T-helper 22 cell (primary cell): ENCODE results near the gene CCR5AS.
"Not testable (repeated sequence)": the region's sequence is repeated elsewhere in the genome, so short reads cannot be mapped to it uniquely, and the experiment has no call there.

Experiments used
- DNase-seq: peaks from one replicate; pipeline ENCODE4 v3.0.0-alpha.2; 2020; ENCODE audit warnings: low read depth

CCR5AS gene

DNA sequence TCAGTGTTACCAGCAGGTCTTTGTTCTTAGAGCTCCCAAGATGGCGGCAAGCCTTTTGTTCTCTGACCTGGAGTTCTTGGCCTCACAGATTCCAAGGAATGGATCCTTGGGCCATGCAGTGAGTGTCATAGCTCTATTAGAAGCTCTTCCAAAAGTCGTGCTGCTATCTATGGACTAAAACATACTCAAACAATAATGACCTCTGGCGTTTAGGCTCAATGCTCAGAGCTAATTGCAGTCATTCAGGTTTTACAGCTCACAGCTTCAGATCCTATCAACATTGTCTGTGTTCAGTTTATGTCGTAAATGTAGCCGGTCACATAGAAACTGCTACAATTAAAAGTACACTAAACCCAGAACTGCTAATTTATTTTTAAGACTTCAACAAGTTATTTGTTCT lies 22.4 kb upstream of the CCR5AS start:
- no peak for DNase-seq

DNA sequence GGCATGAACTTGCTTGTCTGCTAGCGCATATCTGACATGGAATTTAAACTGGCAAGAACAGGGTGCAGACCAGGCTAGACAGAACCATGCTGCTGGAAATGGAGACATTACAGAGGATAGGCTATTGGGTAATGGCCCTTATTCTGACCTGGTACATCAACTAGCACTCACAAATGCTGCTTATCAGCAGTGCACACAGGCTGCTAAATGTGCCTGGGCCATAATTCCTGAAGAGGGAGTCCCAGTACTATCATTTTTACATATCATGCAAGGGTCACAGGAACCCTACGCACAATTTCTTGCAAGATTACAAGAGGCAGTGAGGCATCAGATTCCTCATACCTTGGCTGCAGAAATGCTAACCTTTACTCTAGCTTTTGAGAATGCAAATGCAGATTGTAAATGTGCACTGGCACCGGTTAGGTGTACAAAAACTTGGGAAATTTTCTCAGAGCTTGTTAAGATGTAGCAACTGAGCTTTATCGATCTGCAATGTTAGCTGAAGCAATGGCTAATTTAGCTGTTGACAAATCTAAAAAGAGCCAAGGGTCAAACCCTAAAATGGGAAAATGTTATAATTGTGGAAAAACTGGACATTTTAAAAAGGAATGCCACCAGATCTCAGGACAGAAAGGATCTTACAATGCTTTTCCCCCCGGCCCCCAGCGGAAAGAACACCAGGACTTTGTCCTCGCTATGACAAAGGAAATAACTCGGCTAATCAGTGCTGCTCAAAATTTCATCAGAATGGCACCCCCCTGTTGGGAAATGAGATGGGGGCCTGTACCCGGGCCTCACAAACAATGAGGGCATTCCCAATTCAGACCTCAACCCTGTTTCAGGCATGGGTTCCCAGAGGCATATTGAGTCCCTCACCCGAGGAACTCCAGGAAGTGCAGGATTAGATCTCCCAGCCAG lies 21.3 kb upstream of the CCR5AS start:
- DNase-seq: no peak

DNA sequence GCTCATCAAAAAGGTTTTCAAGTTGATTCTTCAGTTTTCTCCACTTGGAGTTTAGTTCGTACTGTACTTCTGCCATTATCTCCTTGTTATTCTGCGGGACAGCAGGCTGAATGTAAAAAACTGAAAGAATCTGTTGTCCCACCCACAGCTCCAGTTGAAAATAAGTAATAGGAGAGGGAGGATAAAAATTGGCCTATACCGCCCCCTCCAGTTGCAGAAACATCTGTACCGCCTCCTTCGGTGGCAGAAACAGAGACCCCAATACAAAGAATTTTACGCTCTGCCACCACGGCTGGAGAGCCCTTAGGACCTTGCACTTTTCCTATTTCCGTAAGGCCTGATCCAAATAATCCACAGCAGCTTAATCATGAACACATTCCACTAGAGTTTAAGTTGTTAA lies 20.5 kb upstream of the CCR5AS start:
- DNase-seq: not testable (repeated sequence)

DNA sequence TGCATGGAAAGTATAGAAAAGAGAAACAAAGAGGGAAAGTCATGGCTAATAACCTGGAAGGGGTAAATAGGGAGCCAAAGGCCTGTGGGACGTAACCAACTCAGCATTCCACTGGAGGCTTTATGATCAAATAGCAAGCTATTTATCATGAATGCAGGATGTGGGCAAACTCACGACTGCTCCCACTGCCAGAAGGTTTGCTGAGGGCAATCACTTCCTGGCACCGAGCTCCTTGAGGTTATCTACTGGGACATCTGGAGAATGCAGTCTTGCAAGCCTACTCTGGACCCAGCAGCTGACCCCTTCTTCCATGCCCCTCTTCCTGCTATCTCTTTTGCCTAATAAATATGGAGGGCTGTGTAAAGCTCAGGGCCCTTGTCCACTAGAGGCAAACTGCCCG lies 19.6 kb upstream of the CCR5AS start:
- not testable (repeated sequence) for DNase-seq

DNA sequence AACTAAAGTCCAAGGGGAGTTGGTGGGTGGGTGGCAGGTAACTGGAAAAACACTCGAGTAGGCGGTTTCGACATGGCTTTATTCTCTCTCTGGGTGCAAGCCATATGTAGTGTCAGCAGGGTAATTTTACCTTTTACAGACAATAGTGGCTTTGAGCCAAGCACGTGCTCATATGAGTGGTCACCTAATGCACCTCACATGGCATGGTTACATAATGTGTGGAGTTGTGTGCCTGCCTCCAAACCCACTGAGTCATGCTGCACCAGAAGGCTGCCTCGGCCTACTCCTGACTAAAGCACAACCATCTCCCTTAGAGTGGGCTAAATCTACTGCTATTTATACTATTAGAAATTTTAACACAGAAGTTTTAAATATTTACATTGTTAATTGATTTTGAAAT lies 16.7 kb upstream of the CCR5AS start:
- no peak for DNase-seq

DNA sequence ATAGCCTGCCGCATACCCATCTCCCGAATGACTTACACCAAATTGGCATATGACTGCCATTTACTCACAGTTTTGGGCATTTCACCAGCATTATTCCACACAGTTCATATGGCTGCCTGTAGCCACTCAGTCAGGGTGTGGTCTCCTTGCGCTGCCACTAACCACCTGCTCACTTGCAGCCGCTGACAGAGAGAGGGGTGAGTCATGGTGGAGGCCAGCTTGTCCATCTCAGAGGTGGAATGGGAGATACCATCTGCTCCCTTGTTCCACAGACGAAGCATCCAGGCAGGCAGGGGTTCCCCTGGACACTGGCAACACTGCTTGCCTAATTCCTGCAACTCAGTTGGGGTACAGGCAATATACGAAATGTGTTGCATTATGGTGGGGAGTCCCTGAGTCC lies 15.8 kb upstream of the CCR5AS start:
- DNase-seq: no peak

DNA sequence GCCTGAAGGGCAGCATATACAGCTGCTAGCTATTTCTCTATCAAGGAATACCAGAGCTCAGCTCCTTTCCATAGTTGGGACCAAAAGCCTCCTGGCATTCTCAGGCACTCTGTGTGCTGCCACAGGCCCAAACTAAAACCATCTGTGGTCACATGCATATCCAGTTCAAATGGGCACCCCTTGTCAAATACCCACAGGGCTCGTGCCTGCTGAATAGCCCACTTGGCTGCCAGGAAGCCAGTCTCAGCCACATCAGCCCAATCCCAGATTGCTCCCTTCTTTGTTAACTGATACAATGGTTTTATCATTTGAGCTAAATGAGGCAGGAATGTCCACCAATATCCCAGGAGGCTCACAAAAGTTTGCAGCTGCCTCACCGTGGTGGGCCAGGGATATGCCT lies 14.1 kb upstream of the CCR5AS start:
- DNase-seq: no peak

DNA sequence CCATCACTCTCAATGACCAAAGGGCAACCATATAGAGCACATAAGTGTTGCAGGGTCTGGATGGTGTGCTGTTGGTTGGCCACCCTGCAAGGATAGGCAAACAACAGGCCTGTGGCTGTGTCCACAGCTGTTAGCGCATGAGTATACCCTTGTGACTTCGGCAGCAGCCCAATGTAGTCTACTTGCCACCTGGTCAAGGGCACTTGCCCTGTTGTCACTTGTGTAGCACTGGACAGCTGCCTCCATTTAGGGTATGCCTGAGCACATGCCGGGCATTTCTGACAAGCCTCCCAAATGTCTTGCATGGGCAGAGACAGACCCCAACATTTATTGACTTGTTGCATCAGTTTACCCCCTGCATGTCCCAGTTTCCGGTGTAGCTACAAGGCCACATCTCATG lies 12.9 kb upstream of the CCR5AS start:
- DNase-seq: no peak

DNA sequence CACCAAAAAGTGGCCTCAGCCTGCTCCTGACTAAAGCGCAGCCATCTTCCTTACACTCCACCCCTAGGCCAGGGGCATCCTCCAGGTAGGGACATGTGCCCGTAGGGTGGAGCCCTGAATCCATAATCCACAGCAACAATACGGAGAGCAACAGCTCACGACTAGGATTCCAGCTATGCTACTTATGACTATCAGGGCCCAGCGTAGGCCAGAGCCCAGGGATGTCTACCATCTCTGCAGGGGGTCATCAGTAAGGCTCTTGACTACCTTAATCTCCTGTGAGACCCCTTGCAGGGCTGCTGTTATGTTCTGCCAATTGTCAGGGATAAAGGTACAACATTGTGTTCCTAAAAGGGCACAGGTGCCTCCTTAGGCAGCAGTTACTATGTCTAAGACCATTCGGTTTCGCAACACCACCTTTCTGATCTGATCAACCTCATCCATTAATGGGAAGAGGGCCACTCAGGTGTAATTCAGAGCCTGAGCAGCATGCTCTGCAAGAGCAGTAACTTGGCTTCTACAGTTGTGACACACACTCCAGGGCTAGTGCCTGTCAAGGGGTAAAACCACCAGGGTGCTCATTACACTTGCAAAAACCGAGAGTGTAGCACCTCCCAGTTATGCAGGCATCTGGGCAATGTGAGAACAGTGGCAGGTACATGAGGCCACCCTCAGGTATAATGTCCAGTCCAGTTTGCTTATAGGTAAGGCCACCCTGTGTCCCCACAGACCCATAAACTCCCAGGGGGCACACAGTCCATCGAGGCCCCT lies 11.2 kb upstream of the CCR5AS start:
- DNase-seq: no peak

DNA sequence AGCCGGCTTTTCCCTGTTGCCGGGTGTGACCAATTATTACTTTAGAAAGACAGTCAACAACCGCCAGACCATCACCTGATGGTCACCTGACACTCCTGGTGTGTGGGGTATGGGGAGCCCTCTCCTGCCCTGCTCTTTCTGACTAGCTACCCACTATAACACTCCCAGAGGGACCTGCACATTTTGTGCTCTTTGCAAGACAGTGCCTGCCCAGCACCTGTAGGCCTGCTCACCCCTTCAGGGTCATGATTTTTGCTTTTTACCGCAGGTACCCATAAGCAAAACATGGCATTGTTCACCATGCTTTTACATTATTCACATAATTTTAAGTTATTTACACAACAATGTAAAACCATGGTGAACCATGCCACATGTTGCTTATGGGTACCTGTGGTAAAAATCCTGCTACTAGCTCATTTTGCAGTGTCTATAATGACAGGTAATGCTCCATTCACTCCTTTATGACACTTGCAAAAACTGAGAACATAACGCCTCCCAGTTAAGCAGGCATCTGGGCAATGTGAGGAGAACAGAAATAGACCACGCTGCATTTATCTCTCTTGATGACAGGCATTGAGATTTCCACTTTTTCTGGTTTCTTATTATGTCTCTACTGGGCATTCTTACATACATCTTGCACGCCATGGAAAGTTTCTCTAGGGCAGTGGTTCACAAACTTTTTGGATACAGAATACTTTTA lies 10.1 kb upstream of the CCR5AS start:
- DNase-seq: no peak

DNA sequence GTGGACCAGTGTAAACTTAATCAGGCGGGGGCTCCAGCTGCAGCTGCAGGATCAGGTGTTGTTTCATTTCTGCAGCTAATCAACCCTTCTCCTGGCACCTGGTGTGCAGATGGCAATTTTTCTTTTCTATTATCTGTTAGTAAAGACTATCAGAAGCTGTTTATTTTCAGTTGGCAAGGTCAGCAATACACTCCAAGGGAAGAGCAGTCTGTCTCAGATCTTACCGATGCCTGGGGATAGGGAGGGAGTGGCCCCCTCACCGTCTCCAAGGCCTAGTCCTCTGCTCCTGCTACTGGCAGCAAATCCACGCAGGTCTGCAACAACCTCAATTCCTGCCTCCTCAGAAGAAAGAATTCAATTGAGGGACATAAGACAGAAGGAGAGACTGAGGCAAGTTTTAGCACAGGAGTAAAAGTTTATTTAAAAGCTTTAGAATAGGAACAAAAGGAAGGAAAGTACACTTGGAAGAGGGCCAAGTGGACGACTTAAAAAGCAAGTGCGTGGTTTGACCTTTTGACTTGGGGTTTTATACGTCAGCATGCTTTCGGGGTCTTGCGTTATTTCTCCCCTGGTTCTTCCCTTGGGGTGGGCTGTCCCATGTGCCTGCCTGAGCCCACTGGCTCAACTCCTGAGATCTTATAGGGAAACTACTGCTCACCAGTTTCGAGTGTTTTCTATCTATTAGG lies 9.4 kb upstream of the CCR5AS start:
- DNase-seq: no peak

DNA sequence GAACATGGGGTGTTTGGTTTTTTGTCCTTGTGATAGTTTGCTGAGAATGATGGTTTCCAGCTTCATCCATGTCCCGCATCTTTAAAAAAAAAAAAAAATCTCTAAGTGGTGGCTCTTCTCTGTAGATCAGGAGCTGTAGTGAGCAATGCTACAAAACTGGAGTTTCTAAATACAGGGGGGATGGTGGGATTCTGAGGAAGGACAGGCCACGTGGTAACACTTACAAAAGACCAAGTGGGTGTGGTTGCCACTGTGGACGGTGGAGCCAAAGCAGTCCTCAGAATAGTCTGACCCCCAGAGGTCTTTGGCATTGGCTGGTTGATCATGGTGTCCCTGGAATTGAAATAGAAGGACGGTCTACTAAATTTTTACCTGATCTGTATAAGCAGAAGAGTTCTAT lies 7.9 kb upstream of the CCR5AS start:
- no peak for DNase-seq

DNA sequence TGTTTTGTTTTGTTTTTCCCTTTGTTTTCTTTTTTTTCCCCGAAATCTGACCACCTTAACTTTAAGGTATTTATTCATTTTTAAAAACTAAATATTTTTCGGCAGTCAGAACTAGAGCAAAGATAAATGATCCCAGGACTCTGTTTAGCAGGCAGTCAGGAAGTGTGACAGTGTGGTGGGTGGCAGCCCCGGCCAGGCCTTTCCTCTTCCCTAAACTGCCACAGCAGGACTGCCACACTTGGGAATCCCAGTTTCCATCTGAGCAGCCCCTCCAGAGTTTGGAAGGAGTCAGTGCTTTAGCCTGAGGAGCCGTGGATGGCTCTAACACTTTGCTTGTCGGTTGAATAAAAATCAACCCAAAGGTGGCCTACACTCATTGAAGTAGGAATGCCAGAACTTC lies 7.1 kb upstream of the CCR5AS start:
- no peak for DNase-seq

DNA sequence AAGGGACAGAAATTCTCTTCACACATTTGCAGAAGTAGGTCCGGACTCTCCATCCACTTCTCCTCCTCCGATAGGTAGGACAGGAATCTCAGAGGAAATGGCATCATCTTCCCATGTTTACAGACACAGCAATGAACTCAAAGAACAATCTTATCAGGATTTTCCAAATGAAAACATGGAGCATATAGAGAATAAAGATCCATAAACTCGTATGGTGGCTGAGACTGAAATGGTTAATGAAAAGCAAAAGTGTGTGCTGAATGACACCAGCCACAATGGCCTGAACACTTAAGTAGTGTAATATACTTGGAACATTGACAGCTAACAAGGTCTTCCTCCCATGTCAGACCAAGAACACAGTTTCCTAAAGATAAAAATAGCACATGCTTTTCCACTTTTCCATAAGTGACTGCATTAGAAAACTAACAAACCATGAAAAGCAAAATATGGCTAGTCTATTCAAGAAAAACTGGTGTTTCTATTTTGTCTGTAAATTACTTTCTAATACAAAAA lies 6.0 kb upstream of the CCR5AS start:
- no peak for DNase-seq

DNA sequence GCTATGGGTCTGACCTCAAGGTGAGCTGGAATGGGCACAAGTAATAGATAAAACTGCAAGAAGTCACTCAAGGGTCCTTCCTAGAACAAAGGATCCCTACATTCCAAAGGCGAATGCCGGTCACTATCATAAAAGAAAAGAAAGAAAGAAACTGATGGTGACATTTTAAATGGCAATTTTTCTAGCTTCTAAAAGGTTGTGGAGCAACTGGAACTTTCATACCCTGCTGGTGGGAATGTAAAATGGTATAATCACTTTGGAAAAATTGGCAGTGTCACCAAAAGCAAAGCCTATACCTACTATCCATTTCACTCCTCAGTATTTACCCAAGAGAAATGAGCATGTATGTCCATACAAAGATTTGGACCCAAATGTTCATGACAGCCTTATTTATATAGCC lies 4.4 kb upstream of the CCR5AS start:
- no peak for DNase-seq

DNA sequence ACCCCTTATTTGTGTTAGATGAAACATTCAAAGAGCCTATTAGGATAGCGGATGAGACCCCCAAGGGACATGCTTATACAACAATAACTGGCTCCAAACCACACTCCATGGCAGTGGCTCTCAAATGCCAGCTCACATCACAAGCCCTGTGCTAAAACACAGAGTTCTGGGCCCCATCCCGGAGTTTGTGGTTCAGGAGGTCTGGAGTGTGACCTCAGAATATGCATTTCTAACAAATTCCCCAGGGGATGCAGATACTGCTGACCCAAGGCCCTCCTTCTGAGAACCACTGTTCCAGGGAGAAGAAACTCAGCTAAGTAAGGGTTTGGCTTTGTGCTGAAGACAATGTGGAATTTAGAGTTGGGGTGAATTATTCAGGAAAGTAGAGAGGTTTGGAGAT lies 3.8 kb upstream of the CCR5AS start:
- DNase-seq: no peak

DNA sequence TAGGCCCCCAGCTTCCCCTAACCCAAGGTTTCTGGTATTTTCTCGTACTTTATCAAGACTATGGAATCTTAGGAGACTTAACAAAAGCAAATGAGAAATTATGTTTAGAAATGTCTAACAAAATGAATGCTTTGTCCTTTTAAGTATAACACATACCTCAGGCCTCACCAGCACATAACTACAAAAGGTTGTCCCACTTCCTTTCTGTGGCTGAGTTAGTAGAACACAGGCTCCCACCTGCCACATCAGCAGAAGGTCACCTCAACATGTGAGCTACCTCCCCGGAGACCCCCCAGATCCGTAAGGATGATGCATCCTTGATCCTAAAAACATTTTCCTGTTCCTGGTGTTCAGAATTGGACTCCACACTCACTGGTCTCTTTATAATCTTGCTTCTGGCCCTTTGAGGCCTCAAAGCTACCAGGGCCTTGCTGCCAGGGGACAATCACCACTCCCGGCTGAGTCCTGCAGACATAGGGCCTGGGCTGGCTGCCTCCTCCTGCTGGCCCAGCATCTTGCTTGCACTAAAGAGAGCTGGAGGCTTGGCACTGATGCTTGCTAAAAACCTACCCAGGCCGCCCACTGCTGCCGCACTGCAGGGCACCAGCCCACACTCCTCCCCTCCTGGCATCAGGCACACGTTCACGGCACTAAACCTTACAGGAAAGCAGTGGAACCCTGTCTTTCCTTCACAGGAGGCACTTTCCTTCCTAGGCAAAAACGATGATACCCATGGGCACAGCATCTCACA lies 3.0 kb upstream of the CCR5AS start:
- no peak for DNase-seq

DNA sequence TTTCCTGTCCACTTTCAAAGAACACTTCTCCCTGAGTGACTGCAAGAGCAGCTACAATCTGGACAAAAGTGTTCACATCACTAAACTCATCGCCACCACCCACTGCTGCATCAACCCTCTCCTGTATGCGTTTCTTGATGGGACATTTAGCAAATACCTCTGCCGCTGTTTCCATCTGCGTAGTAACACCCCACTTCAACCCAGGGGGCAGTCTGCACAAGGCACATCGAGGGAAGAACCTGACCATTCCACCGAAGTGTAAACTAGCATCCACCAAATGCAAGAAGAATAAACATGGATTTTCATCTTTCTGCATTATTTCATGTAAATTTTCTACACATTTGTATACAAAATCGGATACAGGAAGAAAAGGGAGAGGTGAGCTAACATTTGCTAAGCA lies 2.0 kb upstream of the CCR5AS start:
- DNase-seq: no peak

DNA sequence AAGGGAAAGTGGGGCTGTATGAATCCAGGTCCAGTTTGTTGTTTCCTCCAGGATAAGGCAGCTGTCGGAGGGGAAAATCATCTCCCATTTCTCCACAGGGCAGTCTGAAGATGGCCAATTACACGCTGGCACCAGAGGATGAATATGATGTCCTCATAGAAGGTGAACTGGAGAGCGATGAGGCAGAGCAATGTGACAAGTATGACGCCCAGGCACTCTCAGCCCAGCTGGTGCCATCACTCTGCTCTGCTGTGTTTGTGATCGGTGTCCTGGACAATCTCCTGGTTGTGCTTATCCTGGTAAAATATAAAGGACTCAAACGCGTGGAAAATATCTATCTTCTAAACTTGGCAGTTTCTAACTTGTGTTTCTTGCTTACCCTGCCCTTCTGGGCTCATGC lies 1.1 kb upstream of the CCR5AS start:
- no peak for DNase-seq

DNA sequence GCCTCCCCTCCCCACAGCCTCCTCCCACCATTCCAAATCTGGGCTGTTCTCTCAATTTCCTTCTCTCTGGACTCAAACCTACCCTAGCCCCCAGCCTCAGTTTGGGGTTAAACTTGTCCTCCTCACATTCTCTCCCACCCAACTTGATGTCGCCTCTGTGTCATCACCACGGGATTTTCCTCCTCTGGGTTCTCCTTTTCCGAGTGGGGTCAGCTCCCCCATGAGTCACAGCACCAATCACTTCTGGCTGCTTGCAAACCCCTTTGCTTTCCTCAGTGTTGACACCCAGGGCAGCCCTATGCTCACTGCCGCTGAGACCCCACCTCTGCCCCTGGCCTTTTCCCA lies 451 bp downstream of the CCR5AS start:
- DNase-seq: no peak

DNA sequence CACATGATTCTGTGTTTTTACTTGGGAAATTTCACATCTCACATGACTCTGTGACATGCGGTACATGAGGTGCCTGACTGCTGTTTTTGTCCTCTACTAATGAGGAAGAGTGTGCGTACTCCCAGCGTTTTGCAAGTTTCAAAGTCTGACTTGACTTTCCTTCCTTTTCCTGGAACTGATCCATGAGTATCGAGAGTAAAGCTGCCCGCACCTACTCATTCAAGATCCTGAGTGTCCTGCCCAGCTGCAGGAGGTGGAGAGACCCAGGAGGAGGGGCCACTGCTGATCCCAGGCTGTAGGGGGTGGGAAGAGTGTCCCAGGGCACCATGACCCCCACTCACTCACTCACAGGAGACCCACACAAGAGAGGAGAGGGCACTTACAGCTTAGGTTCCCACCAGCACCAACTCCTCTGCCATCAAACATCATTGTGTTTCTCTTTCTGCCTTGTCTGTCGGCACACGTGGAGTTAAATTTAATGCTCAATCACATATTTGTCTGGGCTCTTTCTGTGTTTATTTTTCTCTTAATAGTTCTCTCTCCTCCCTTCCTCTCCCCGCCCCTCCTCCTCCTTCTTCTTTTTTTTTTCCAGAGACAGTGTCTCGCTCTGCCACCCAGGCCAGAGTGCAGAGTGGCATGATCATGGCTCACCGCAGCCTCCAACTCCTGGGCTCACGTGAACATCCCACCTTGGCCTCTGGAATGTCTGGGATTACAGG lies 1.4 kb downstream of the CCR5AS start:
- DNase-seq: no peak
